Endothelial cell of umbilical vein (primary cell): ENCODE results near the gene PHLPP1. TPM values are rescaled to one million over a fixed set of nuclear protein-coding genes. Genes with fewer than 3 reads are reported as not detected.

ENCODE experiments used
- BruUV-seq: library from RNA; stranded (reverse); fragments of 400-500 nt; replicated peaks from 2 replicates; lab custom pipeline; 2021; lab: Mats Ljungman, UMichigan
- CTCF ChIA-PET: fragments of 300-600, 350-600 bp; sonication (Branson Sonifier 250); formaldehyde crosslinking; loops from one replicate; lab custom pipeline; 2021; ENCODE audit warnings: antibody characterized with exemption, inconsistent platforms; lab: Charles Lee
- POLR2A ChIA-PET: fragments of 300-600, 350-600 bp; sonication (Branson Sonifier 250); formaldehyde crosslinking; loops from one replicate; lab custom pipeline; 2021; ENCODE audit warnings: antibody characterized with exemption, inconsistent platforms; lab: Charles Lee
- DNase-seq: peaks from one replicate; pipeline ENCODE4 v3.0.0-alpha.2; 2011; ENCODE audit warnings: low read depth, low spot score
- FAIRE-seq: peaks from 2 replicates; lab custom pipeline; 2011; peaks lifted over from hg19 to GRCh38; lab: Jason Lieb, UNC
- H2AFZ ChIP-seq: 2 replicates; pipeline ENCODE4 v1.6.0; 2012; ENCODE audit warnings: low read depth, low read length, control low read depth, inconsistent platforms
- H3K27ac ChIP-seq: 2 replicates; pipeline ENCODE4 v1.5.1; 2011; ENCODE audit warnings: low read depth, mild to moderate bottlenecking, control low read depth, low read length, moderate library complexity; ENCODE audit not compliant: insufficient read depth
- H3K27me3 ChIP-seq, 2 experiments: 2 replicates each; pipeline versions ENCODE4 v1.6.0 to v1.6.1; 2011; ENCODE audit warnings: low read length in 2 of 2, mixed read lengths in 1 of 2; ENCODE audit not compliant: control insufficient read depth in 2 of 2, insufficient read depth in 2 of 2
- H3K36me3 ChIP-seq, 2 experiments: 2 replicates in 1 of 2; 3 replicates in 1 of 2; pipeline ENCODE4 v1.5.1; 2011; ENCODE audit warnings: low read length in 2 of 2, mild to moderate bottlenecking in 1 of 2, moderate library complexity in 1 of 2; ENCODE audit not compliant: control insufficient read depth in 2 of 2, insufficient read depth in 2 of 2; ENCODE audit errors: extremely low read depth in 1 of 2
- H3K4me1 ChIP-seq: 3 replicates; pipeline ENCODE4 v1.5.1; 2011; ENCODE audit warnings: mild to moderate bottlenecking, low read length; ENCODE audit not compliant: control insufficient read depth, insufficient read depth; ENCODE audit errors: extremely low read depth
- H3K4me2 ChIP-seq: 2 replicates; pipeline ENCODE4 v1.6.1; 2011; ENCODE audit warnings: low read length, control low read depth, mixed read lengths; ENCODE audit not compliant: insufficient read depth
- H3K4me3 ChIP-seq, 3 experiments: fragments of 200-600 bp in 1 of 3; sonication (generic), shearing (Covaris generic) in 1 of 3; replicated peaks in 1 of 3; 2 replicates each; pipeline ENCODE4 v1.5.1; 2011 to 2016; ENCODE audit warnings: control low read depth in 3 of 3, low read length in 3 of 3, mild to moderate bottlenecking in 2 of 3, inconsistent platforms in 1 of 3, low read depth in 1 of 3, moderate library complexity in 1 of 3; ENCODE audit not compliant: insufficient read depth in 1 of 3
- H3K79me2 ChIP-seq: 2 replicates; pipeline ENCODE4 v1.6.0; 2012; ENCODE audit warnings: low read length, inconsistent platforms; ENCODE audit not compliant: control insufficient read depth, insufficient read depth
- H3K9ac ChIP-seq: replicated peaks from 2 replicates; pipeline ENCODE3; 2011; ENCODE audit warnings: low read length, control low read depth; ENCODE audit not compliant: insufficient read depth; ENCODE audit errors: extremely low read depth
- H3K9me1 ChIP-seq: replicated peaks from 3 replicates; pipeline ENCODE4 v1.6.0; 2011; ENCODE audit warnings: mild to moderate bottlenecking, low read length; ENCODE audit not compliant: control insufficient read depth, insufficient read depth; ENCODE audit errors: extremely low read depth
- H3K9me3 ChIP-seq: replicated peaks from 2 replicates; pipeline ENCODE4 v1.5.1; 2012; ENCODE audit warnings: low read length, inconsistent platforms; ENCODE audit not compliant: control insufficient read depth, insufficient read depth
- H4K20me1 ChIP-seq: replicated peaks from 2 replicates; pipeline ENCODE3; 2011; ENCODE audit warnings: mild to moderate bottlenecking, low read length; ENCODE audit not compliant: control insufficient read depth, insufficient read depth; ENCODE audit errors: extremely low read depth
- CTCF ChIP-seq, 2 donors: IDR thresholded peaks; 1 replicate in 1 of 2; 2 replicates in 1 of 2; pipeline ENCODE4 v1.5.1; 2011; ENCODE audit warnings: low read length in 2 of 2, mild to moderate bottlenecking in 2 of 2, moderate library complexity in 2 of 2, control low read depth in 1 of 2, inconsistent platforms in 1 of 2, low read depth in 1 of 2; ENCODE audit not compliant: insufficient read depth in 1 of 2; ENCODE audit errors: extremely low read depth in 1 of 2
- EZH2 ChIP-seq: IDR thresholded peaks from 2 replicates; pipeline ENCODE4 v1.6.1; 2012; ENCODE audit warnings: borderline replicate concordance, low read depth, mild to moderate bottlenecking, moderate library complexity, low read length, inconsistent platforms; ENCODE audit not compliant: severe bottlenecking
- FOS ChIP-seq: IDR thresholded peaks from 2 replicates; pipeline ENCODE4 v1.6.1; 2011; ENCODE audit warnings: mild to moderate bottlenecking, low read length, moderate library complexity, borderline replicate concordance; ENCODE audit not compliant: insufficient read depth
- GATA2 ChIP-seq: IDR thresholded peaks from 2 replicates; pipeline ENCODE4 v1.7.0; 2011; ENCODE audit warnings: low read depth, mild to moderate bottlenecking, moderate library complexity, mixed read lengths, low read length; ENCODE audit not compliant: insufficient read length, insufficient read depth
- JUN ChIP-seq: IDR thresholded peaks from 2 replicates; pipeline ENCODE4 v1.6.1; 2011; ENCODE audit warnings: borderline replicate concordance, low read depth; ENCODE audit not compliant: insufficient read length, insufficient read depth
- MAX ChIP-seq: IDR thresholded peaks from 2 replicates; pipeline ENCODE4 v1.6.1; 2011; ENCODE audit not compliant: insufficient read depth, insufficient read length
- MYC ChIP-seq: IDR thresholded peaks from one replicate; pipeline ENCODE4 v1.6.1; 2011; ENCODE audit warnings: mild to moderate bottlenecking, low read depth, low read length
- POLR2A ChIP-seq: IDR thresholded peaks from 2 replicates; pipeline ENCODE4 v1.6.1; 2012; ENCODE audit warnings: low read depth, mild to moderate bottlenecking, control low read depth, low read length
- POLR2AphosphoS5 ChIP-seq: IDR thresholded peaks from 2 replicates; pipeline ENCODE4 v1.6.1; 2012; ENCODE audit warnings: low read depth, mild to moderate bottlenecking, control low read depth, low read length, moderate library complexity; ENCODE audit not compliant: insufficient read depth
- dilution Hi-C: fragments of 300-500 bp; cut with MboI; formaldehyde crosslinking; loops from one replicate; pipeline ENCODE4 v1.15.0; 2019; ENCODE audit warnings: low sequenced_read_pairs; ENCODE audit not compliant: extremely low pct_ligation_motif_present
- intact Hi-C: fragments of 100-400 bp; cut with micrococcal nuclease; formaldehyde crosslinking; loops from one replicate; pipeline ENCODE4 v1.10.0; 2022
- polyA plus RNA-seq, 4 experiments: library from polyadenylated mRNA; depleted of rRNA in 3 of 4; stranded (reverse) in 3 of 4; unstranded in 1 of 4; fragments of >200 nt; gene quantifications; 2 replicates each; pipeline versions ENCODE4 v1.2.1 to v1.2.3, GENCODE V29; 2011 to 2012; ENCODE audit warnings: missing spikeins in 1 of 4
- total RNA-seq: library from RNA; stranded (reverse); gene quantifications from 2 replicates; pipeline ENCODE4 v1.2.3, GENCODE V29; 2021

Gene PHLPP1
- total and polyA plus RNA-seq, 2 donors (not counting 3 experiments of a cell fraction or from before 2014, with no cell fraction given): 4.0 to 10.8 TPM

- intact Hi-C loops (no loop called here), dilution Hi-C loops (no loop called here)
- H3K36me3 ChIP-seq: peaks cover 0 to 6% of the 10 kb centered on the region in 2 experiments
- TF ChIP-seq GATA2: no peak
- TF ChIP-seq POLR2AphosphoS5: no peak
- no peak for TF ChIP-seq POLR2A
- TF ChIP-seq MAX: no peak
- no peak for TF ChIP-seq MYC
- no peak for TF ChIP-seq JUN
- TF ChIP-seq EZH2: no peak
- no peak for TF ChIP-seq FOS
- no peak for TF ChIP-seq CTCF (IDR thresholded peaks at IDR 0.05; ENCODE audit: extremely low read depth in 1 of 2, insufficient read depth in 1 of 2, low read depth in 1 of 2, low read length in 2 of 2)
- H3K4me2 ChIP-seq: no peak overlapping the region
- H2AFZ ChIP-seq: no peak overlapping the region
- DNase-seq (no peak), FAIRE-seq (no peak)
- CTCF ChIA-PET: no interaction called here
- H3K4me3 ChIP-seq: no peak overlapping the region
- H3K9me3 ChIP-seq: no peaks in the 10 kb centered on the region
- no peak overlapping the region for H3K9ac ChIP-seq
- no peaks in the 10 kb centered on the region for H3K9me1 ChIP-seq
- BruUV-seq: no TSS peak
- POLR2A ChIA-PET: no interaction called here
- no peaks in the 10 kb centered on the region for H4K20me1 ChIP-seq
- no peaks in the 10 kb centered on the region for H3K79me2 ChIP-seq
- H3K27ac ChIP-seq: no peak overlapping the region
- no peaks in the 10 kb centered on the region for H3K27me3 ChIP-seq
- H3K4me1 ChIP-seq: peaks cover 6% of the 10 kb centered on the region
Measured at GRCh38 chr18:62974928-62975675, 259.8 kb downstream of the PHLPP1 start.
